NCI-H82 treated with DMSO at 0.1 percent for 48 hours (cell line): ENCODE results near the gene PLPP7.

ENCODE experiments used
- DNase-seq: peaks from one replicate; lab custom pipeline; 2025; ENCODE audit not compliant: unreplicated experiment; lab: John Stamatoyannopoulos, UW

Gene PLPP7

GRCh38 chr9:131280660-131281059 lies 8.9 kb upstream of the PLPP7 start:
- no peak for DNase-seq

DNA sequence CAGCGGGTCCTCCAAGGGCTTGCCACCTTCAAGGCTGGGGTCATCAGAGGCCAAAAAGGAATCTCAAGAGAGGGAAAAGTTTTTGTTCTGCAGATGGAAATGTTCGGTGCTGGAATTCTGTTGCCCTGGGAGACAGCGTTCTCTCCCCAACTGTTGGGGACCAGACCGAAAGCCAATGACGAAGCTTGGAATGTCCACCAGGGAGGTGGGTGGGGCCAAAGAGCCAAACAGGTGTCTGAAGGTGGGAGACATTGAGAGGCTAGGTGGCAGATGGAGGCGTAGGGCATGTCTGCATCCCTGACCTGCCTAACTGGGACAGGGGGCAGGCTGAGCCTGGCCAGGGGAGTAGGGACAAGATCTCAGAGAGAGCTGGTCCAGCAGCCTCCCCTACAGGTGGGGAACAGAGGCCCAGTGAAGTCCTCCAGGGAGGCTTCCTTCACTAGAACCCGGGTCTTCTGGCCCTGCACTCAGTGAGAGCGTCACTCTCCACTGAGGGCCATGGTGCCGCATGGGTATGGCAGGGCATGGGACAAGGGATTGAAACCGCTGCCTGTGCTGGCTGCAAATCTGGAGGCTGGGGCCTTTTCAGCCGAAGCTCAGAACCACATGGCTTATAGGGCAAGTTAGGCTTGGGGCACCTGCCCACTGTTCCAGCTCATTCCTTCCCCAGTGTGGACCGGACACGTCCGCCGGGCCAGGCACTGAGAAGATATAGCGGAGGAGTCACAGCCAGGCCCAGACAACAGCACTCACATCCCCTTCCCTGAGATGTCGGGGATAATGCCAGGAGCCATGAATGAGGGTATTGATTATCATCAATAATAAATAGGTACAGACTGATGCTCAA lies 8.2 kb upstream of the PLPP7 start:
- DNase-seq = no peak

- no peak for DNase-seq
Observed at GRCh38 chr9:131282175-131282574, 7.3 kb upstream of the PLPP7 start.

DNA sequence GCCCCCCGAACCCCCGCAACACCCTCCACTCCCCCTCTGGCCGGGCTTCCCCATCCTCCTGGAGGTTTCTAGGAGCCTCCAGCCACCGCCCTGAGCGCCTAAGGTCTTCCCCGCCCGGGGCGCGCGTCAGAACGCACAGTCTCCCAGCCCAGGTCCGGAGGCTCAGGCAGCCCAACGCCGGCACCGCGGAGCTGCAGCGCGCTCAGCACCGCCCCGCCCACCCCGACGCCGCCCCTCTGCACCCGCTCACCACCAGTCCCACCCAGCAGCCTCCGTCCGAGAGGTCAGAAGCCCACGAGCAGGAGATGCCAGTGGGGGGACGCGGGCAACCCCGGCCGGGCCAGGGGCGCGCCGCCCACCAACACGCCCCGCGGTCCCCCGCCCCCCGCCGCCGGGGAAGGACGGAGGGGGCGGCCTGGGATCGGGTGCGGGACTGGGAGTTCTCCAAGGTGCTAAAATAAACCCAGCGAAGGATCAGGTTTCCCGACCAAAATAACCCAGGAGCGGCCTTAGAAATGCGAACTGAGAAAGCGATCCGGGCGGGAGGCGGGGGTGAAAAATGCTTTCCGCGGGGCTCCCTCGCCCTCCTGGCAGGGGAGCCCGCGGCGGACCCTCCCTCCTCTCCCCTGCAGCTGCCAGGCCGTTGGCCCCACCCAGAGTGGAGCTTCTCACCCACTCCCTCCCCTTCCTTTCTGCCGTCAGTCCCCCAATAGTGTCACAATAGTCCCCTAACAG lies 6.7 kb upstream of the PLPP7 start:
- no peak for DNase-seq

GRCh38 chr9:131284856-131285255 lies 4.7 kb upstream of the PLPP7 start:
- DNase-seq = no peak

GRCh38 chr9:131287359-131287758 lies 2.2 kb upstream of the PLPP7 start:
- DNase-seq = no peak

- no peak for DNase-seq
Observed at GRCh38 chr9:131288217-131288616, 1.3 kb upstream of the PLPP7 start.

GRCh38 chr9:131290036-131290766 lies 678 bp downstream of the PLPP7 start:
- DNase-seq = no peak

GRCh38 chr9:131290767-131291370 lies 1.3 kb downstream of the PLPP7 start:
- DNase-seq = no peak

DNA sequence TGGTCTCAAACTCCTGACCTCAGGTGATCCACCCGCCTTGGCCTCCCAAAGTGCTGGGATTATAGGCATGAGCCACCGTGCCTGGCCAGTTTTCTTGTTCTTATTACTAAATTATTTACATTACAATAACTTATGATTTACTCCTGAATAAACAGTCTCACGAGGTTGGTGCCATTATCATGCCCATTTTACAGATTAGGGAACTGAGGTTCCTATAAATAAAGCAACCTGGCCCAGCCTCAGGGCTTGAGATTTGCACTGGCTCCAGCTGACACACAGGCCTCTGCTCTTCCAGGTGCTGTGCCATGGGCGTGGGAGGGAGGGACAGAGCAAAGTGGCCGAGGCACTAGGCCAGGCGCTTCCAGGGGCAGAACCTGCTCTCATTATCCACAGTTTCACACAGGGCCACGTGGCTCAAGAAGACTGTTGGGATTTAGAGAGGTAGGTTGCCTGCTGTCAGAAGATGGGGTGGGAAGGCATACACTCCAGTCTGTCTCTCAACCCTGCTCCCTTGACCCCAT lies 2.3 kb downstream of the PLPP7 start:
- DNase-seq = no peak

GRCh38 chr9:131292937-131293336 lies 3.4 kb downstream of the PLPP7 start:
- DNase-seq = no peak

GRCh38 chr9:131296460-131296859 lies 6.9 kb downstream of the PLPP7 start:
- no peak for DNase-seq

DNA sequence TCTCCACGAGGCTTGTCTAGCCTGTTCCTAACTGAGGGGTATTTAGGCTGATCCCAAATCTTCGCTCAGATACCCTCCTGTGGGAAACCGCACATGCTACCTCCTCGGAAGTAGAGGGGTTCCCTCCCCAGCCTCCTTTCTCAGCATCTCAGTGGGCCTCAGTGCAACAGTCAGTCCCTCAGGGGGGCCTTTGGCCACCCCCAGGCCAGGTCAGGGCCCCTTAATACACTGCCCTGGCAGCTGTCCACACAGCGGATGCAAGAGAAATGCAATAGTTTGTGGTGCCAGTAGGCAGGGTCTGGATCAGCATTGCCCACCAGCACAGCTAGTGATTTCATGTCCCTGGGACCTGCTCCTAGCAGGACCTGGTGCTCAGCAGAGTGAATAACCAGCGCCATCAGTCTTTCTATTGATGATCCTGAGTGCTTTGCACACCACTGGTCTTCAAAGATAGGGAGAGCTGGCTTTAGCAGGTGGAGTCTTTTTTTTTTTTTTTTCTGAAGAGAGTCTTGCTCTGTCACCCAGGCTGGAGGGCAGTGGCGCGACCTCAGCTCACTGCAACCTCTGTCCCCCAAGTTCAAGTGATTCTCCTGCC lies 7.5 kb downstream of the PLPP7 start:
- no peak for DNase-seq

GRCh38 chr9:131297903-131298302 lies 8.4 kb downstream of the PLPP7 start:
- DNase-seq = no peak

GRCh38 chr9:131298341-131298740 lies 8.8 kb downstream of the PLPP7 start:
- DNase-seq = no peak

DNA sequence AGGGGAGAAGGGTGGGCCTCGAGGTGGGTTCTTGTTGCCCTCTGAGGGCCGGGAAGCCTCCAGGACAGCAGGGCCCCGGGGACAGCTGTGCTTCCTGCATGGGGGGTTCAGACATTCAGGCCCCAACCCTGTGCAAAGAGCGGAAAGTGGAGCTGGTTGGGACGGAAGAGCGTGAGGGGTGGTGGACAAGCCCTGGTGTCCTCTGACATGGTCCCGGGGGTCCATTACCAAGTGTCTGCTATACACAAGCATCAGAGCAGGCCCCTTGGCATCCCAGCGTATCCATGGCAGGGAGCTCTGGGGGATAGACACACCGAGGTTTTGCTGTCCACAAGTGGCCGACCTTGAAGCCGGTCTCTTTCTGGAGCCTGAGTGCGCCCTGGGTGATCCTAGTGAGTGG lies 9.3 kb downstream of the PLPP7 start:
- no peak for DNase-seq

- no peak for DNase-seq
Observed at GRCh38 chr9:131299346-131299960, 9.9 kb downstream of the PLPP7 start.

DNA sequence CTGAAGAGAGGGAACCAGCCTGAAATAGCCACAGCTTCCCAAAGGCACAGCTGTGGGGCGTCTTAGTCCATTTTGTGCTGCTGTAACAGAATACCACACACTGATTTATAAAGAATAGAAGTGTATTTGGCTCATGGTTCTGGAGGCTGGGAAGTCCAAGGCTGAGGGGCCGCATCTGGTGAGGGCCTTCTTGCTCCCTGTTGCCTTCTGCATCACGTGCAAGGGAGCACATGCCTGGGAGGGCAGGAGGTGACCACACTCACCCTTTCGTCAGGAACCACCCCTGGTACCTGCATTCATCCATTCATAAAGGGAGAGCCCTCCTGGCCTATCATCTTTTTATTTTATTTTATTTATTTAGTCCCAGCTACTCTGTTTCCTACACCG lies 10.4 kb downstream of the PLPP7 start:
- no peak for DNase-seq

DNA sequence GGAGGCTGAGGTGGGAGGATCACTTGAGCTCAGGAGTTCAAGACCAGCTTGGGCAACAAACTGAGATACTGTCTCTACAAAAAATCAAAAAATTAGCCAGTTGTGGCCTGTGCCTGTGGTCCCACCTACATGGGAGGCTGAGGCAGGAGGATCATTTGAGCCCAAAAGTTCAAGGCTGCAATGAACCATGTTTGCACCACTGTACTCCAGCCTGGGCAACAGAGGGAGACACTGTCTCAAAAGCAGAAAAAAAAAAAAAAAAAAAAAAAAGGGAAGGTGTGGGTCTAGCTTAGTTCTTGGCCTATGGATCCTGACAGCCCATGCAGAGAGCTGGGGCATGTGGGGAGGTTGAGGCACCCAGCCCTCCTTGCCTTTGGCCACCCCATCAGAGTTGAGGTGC lies 10.9 kb downstream of the PLPP7 start:
- no peak for DNase-seq
